Measurements from ENCODE around the gene MYO5A.
A peak's percentile ranks its signal among the peaks of the same experiment; 100 is the strongest.
"Not testable (repeated sequence)": the region's sequence is repeated elsewhere in the genome, so short reads cannot be mapped to it uniquely, and the experiment has no call there.

MYO5A gene

DNA sequence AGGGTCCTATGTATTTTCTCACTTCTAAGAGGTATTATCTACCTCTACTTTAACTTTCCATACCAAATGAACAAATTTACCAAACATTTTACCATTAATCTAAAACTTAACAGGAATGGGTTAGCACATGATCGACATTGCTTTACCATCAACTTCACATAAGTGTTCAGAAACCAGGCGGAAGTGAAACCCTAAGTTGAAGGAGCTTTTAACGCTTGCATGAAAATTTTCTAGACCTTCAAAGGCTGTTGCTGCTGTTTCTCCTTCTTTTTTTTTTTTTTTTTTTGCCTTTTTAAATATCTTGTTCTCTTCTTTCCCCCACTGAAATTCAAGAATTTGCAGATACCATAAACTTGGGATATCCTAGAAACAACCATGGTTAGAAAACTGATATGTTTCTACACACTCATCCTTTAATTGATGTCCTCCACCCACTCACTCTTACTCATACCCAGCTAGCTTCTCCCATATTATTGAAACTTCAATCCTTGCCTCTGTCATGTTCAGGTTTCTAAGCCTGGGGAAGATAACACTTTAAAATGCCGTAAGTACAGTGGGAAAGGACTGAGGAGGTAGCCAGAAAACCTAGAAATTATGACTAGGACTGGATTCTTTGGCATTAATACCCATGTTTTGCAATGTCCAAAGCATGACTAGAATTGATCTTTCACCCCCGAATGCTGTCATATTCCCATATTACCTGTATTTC lies 24.7 kb downstream of the MYO5A start:
- no peak for DNase-seq

DNA sequence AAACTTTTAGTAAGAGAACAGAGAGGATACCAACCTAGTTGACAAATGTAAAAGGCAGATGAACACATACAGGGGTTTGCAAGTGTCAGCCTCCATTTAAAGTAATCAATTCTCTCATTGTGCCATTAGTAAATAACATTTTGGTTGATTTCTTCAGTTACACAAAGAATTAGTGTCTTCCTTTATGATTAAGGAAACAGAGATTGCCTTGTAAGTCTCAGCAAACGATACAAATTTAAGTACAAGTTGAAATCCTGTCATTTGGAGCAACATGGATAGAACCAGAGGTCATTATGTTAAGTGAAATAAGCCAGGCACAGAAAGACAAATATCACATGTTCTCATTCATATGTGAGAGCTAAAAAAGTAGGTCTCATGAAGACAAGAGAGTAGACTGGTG lies 26.1 kb downstream of the MYO5A start:
- DNase-seq, result no peak

DNA sequence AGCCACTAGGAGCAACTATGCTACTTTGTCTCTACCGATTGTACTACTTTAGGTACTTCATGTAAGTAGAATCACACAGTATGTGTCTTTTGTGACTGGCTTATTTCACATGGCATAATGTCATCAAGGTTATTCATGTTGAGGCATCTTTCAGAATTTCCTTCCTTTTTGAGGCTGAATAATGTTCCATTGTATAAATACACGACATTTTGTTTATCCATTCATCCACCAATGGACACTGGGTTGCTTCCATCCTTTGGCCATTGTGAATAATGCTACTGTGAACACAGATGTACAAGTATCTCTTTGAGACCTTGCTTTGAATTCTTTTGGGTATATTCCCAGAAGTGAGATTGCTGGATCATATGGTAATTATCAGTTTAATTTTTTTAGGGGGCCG lies 29.2 kb downstream of the MYO5A start:
- no peak for DNase-seq

DNA sequence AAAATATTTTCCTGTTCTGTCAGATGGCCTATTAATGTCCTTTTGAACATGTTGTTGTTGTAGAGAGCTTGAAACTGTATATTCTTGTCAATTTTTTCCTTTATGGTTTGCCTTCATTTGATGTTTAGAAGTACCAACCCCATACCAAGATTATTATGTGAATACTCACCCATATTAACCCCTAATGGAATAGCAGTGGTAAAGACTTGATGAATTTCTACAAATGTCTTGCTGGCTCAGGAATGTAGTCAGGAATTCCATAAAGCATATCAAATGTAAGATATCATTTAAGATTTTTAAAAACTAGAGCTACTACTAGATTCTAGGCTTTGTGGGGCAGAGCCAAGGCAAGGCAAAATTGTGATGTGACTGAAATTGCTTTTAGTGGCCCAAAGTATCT lies 30.0 kb downstream of the MYO5A start:
- DNase-seq, result no peak

DNA sequence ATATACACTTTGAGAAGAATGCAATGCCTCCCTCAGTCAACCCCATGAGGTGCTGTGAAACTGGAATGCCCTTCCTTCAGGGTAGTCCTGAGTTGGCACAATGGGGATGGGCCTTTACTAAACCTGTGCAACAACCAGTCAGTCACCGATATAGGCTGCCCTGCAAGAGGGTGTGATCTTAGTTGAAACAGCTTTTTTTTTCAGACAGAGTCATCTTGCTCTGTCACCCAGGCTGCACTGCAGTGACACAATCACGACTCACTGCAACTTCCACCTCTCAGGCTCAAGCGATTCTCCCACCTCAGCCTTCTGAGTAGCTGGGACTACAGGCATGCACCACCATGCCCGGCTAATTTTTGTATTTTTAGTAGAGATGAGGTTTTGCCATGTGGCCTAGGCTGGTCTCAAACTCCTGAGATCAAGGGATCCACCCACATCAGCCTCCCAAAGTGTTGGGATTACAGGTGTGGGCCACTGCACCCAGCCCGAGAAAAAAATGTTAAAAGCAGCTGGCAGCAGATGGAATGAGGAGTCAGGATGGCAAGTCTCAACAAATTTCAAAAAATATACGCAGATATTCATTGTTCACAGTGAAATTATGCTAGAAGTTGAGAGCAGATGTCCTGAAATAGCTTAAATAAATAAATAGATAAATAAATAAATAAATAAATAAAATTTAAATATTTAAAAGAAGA lies 31.8 kb downstream of the MYO5A start:
- DNase-seq, result no peak

DNA sequence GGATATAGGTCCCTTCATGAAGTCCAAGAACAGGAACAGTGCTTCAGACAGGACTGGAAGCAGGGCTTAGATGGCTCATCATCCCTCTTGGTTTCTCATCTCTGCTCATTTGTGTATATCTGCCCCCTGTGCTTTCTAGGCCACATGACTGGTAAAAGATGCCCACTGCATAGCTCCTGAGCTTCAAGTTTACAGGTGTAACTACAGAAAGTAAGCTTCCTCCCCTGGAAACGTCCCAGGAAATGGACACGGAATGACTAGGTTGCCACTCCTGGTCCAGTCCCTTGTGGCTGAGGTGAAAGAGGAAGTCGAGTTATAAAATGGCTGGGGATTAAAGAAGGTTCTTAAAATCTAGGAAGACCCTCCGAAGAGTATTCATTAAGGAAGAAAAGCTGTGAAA lies 32.5 kb downstream of the MYO5A start:
- no peak for DNase-seq

DNA sequence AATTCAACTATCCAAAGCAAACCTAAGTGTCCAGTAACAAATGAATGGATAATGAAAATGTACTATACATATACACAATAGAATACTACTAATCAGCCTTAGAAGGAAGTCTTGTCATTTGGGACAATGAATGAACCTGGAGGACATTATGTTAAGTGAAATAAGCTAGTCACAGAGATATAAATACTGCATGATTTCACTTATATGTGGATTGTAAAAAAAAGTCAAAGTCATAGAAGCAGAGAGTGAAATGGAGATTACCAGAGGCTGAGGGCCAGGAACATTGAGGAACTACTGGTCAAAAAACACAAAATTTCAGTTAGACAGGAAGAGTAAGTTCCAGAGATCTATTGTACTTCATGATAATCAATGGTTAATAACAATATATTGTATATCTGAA lies 33.6 kb downstream of the MYO5A start:
- DNase-seq, result no peak

DNA sequence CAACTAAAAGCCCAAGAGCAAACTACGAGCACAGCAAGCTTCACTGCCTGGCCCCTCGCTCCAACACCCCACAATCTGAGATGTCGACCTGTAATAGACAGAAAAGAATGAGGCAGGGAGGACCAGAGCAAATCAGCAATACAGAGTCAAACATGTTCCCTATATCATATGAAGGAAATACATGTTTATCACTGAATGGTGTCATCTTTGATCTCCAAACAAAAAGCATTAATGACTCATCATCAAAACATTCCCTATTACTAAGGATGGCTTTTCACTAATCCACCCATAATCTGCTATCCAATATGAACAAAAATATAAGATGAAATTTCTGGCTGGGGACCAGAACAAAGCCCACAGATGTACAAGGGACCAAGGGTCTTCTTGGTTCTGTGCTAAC lies 34.7 kb downstream of the MYO5A start:
- no peak for DNase-seq

DNA sequence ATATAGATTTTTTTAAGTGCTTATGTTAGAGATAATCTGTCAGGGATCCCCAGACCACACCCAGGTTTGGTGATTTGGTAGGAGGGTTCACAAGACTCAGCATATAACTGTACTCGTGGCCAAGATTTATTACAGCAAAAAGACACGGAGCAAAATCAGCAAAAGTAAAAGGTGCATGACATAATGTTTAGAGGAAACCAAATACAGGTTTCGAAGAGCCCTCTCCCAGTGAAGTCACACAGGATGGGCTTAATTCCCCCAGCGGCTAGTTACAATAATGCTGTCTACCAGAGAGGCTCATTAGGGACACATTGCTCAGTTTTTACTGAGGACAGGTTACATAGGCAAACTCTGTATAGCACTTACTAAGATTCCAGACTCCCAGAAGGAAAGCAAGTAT lies 36.5 kb downstream of the MYO5A start:
- DNase-seq, result no peak

DNA sequence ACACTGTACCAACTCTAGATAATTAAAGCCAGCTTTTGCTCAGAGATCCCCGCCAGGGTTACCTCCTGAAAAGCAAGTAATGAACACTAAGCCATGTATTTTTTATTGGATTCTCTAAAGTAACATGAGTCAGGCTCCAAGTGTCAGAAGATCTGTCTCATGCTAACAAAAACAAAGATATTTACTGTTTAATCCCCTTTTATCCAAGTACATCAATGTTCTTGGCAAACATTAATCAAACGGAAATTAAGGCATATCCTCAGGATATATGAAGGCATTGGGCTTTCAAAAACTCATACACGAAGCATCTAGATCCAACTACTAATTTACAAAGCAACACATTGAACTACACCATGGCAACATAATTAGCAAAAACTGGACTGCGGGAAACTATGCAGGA lies 37.2 kb downstream of the MYO5A start:
- DNase-seq, result no peak

DNA sequence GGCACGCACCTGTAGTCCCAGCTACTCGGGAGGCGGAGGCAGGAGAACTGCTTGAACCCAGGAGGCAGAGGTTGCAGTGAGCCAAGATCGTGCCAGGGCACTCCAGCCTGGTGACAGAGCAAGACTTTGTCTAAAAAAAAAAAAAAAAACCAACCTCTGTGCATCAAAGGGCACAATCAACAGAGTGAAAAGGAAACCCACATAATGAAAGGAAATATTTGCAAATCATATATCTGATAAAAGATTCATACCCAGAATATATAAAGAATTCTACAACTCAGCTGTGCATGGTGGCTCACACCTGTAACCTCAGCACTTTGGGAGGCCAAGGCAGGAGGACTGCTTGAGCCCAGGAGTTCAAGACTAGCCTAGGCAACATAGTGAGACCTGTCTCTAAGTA lies 39.2 kb downstream of the MYO5A start:
- DNase-seq, result not testable (repeated sequence)

DNA sequence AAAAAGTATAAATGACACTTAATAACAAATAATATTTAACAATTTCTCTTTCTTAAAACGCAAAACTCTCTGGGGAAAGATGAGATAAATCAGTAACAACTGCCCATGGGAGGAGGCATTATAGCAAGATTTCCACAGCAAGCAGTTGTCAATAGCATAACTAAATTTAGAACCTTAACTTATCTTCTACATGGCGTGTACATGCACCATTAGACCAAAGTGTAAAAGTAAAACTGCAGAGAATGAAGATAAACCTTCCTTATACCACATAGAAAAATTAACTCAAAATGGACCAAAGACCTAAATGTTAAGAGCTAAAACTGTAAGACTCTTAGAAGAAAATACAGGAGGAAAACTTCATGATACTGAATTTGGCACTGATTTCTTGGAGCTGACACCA lies 39.9 kb downstream of the MYO5A start:
- DNase-seq, result no peak

DNA sequence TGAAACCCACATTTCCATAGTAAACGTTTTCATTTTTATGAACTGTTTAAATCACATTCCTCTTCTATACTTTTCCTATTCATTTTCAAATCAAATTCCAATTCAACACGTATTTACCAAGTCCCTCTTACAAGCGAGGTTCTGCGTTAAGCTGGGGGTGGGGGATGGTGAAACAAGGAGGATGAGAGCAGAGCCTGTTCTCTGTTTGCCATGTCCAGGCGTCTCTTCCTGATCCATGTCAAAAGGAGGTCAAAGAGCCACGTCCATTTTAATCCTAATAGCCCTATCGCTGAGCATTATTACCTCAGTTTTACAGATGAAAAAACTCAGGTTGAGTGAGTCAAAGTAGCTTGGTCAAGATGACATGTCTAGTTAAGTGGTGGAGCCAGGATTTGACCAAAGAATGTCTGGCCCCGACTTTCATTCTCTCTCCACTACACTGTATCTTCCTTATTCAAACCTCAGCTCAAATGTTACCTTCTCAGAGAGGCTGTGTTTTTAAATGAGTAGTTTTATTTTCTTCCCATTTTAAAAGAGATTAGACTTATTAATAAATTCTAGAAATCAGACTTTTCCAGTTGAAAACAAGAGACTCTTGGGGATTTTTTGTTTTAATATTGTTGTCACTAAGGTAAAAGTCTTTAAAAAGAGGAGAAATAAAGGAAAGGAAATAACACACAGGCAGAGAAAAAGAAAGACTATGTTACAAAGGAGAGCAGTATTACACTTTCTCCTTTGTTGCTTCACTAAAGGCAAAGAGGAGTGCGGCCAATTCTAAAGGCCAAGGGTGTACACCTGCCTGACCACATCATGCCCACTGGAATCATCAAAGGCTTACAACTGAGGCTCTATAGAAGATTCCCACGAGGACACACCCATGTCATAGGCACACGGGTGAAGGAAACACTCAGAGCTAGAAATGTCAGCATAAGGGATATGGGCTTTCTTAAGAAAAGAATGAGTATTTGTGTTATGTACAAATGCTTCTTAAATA lies 42.4 kb downstream of the MYO5A start:
- DNase-seq, result no peak

DNA sequence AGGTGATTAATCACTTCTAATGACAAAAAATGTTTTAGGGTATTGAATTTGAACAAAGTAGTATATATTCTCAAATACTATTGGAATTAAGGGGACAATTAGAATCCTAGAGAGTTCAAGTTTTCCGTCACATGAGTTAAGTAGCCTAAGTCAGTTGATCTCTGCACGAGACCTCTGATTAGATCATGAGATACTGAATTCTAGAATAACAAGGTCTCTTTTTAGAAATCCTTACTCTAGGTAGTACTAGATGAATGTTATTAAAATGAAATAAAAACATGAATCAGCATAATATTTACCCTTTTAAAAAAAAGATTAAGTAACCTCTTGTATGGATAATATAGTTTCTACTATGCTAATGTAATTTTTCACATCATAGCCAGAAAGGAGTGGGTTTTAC lies 43.4 kb downstream of the MYO5A start:
- no peak for DNase-seq

DNA sequence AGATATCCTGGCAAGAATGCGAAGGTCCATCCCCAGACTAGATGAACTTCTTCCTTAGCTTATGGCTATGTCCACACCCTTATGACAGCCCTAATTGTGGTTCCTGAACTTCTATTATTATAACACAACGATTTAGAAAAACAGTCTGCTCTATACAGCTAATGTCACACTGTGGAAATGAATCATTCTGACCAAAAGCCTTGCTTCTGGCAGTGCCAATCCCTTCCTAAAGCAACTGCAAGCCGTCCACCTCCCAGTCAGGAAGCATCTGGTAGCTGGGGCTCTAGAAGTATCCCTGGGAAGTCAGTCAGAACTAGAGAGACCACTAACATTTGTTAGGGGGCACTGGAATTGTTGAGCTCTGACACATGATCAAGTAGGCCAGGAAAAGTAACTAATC lies 45.0 kb downstream of the MYO5A start:
- no peak for DNase-seq

DNA sequence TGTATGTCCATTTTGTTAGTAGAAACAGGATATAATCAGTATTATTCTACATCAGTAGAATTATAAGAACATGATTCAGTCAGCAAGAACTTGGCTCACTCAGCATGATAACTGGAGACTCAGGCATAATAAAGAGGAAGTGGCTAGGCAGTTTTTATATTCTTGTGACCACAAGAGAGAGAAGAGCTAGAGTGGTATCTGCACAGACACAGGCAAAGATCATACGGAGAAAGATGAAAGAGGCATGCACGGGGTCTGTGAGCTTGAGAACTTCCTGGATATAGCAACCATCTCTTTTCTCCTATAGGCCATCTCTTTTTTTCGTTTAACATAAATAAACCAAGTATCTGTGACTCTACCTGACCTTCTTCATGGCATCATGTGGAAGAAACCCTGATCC lies 46.8 kb downstream of the MYO5A start:
- no peak for DNase-seq

DNA sequence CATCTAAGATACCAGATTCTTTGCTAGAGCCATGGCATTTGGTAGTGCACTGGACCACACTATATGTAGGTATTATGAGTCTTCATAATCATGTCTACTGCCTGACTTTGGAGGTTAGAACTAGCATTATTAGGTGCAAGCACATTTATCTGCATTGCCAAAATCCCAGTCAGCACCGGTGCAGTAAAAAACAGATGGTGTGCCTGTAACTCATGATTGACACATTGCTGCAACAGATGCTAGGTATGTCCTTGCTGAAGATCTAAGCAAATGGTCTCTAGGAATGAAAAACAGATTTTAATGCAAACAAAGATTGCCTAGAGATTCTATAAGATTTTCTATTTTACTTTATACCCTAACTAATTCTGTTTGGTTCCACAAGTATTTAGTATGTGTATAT lies 47.7 kb downstream of the MYO5A start:
- DNase-seq, result no peak

DNA sequence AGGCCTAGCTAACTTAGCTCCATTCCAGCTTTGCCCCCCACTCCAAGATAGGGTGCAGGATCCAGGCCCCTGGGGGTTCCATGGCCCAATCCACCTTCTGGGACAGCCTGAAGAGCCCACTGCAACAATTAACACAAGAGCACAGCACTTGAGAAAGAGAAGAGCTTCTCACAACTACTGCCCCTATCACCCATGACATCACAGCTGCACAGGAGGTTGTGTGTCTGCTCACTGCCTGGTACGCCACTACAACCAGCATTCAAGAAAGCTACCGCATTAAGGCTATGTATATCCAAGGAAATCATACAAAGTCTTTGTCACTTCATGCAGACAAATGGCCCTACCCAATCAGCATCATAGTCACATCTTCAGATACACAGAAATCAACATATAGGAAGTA lies 62.0 kb downstream of the MYO5A start:
- DNase-seq, result no peak

DNA sequence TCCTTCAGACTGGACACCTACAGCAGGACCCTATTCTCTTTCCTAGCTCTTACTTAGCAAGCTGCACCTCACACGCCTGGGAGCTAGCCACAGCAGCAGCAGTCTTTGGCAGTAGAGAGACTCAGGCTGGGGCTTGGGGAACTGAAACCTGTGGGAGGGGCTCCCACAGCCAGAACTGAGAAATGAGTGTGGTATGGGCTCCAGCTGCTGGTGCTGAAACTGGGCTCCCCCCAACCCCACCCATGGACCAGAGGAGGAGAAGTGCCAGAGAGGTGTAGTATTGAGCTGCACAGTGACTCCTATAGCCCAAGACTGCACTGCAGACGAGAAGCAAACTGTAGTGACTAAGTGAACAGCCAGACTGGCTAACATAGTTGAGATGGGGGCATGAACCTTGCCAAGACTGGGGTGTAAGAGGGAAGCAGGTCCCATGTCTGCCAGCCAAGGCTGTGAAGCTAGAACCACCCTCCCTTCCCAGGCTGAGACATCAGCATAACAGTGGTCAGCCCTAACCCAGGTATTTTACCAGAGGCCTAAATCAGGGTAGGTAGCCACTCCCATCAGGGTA lies 62.5 kb downstream of the MYO5A start:
- DNase-seq, result no peak

DNA sequence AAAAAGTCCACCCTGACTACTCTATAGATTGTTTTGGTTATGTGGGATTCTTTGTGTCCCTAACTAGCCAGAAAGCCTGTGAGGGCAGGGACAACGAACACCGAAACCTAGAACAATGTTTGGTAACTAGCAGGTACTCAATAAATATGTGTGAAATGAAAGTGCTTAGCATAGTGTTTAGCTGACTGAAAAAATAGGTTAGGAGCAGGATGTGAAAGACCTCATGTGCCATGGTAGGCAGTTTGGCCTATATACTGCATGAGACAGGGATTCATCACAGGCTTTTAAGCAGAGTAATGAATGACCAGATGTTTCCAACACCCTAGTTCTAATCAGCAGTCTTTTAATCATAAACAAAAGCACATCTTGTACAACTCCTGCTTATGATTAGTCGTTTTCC lies 64.2 kb downstream of the MYO5A start:
- DNase-seq, result no peak

DNA sequence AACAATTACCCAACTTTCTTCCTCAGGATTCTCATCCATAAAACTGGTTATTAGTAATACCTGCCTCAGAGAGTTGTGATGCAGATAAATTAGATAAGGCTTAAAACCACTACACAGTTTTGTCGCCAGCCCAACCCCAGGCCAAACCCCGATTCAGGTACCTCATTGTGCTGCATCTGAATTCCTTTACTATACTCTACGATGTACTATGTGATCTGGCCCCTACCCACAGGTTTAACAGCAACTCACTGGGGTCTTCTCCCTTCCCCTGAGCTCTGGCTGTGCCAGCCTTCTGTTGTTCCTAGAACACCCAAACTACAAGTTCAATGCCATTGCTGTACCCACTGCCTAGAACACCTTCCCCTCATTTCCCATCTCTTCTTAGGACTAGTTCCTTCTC lies 64.6 kb downstream of the MYO5A start:
- DNase-seq, result no peak

DNA sequence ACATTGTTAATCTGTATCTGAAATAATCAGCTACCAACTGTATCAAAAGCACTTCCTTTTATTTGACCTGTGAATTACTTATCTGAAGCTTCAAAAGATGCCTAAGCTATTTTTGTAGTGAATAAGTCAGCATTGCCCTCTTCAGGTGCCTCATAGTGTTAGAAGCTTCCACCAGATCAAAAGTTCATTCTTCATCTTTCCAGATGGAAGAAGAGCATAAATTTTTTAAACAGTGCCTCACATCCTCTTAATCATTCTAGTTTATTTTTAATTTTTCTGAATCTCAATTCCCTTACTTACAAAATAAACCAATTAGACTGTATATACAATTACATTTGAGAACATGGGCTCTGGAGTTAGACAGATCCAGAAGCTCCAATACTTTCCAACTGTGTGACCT lies 65.0 kb downstream of the MYO5A start:
- peak; percentile 1 for DNase-seq

DNA sequence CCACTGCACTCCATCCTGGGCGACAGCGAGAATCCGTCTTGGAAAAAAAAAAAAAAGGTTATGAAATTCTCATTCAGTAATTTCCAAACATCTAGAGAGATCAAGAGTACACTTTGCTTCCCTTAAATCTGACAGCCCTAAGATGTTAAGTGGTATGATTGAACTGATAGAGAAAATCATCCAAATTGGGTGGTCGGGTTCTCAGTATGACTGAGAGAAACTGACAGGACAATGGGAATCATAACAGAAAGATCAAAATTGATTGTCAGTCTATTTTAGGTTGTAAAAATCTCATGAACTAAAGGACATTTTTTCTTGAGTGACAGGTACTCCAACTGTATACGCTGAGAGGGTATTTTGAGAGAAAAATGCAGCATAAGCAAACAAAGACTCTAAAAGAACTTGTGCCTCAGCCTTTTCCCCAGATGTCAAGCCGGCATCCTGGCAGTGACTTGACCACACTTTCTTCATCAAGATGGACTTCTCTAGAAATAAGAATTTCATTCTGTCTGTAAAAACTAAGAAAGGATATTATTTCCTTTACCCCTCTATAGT lies 65.8 kb downstream of the MYO5A start:
- DNase-seq, result no peak

Measured in NCI-H1105 treated with DMSO at 0.1 percent for 48 hours (cell line).